SK-N-SH (cell line): ENCODE data around the gene ARRDC3. TPM values are rescaled to one million over a fixed set of nuclear protein-coding genes. Genes with fewer than 3 reads are reported as not detected.

ENCODE experiments used
- CTCF ChIA-PET: fragments of 300-600, 350-600 bp; formaldehyde crosslinking; extraction: SDS; loops from one replicate; lab custom pipeline; 2021; lab: Yijun Ruan, JAX
- POLR2A ChIA-PET: fragments of 350-600 bp; sonication (Branson Sonifier 250); formaldehyde crosslinking; extraction: SDS; loops from one replicate; lab custom pipeline; 2020; ENCODE audit warnings: antibody characterized with exemption, inconsistent platforms; lab: Yijun Ruan, JAX
- DNase-seq: peaks from one replicate; pipeline ENCODE4 v3.0.0; 2012
- H2AFZ ChIP-seq: fragments of 200-600 bp; sonication (generic); 2 replicates; pipeline ENCODE4 v1.8.1; 2016; ENCODE audit warnings: antibody characterized with exemption, mild to moderate bottlenecking, low read depth
- H3F3A ChIP-seq: fragments of 200-600 bp; sonication (generic); replicated peaks from 2 replicates; pipeline ENCODE3; 2016; ENCODE audit warnings: antibody characterized with exemption, mild to moderate bottlenecking; ENCODE audit not compliant: insufficient read depth
- H3K27ac ChIP-seq, 2 experiments: fragments of 200-500 bp in 1 of 2; fragments of 200-600 bp in 1 of 2; sonication (Bioruptor generic) in 1 of 2; sonication (generic), shearing (Covaris generic) in 1 of 2; 2 replicates each; pipeline versions ENCODE4 v1.5.1 to v1.6.1; 2014 to 2016; ENCODE audit warnings: low read depth in 2 of 2, inconsistent platforms in 1 of 2, low read length in 1 of 2, mild to moderate bottlenecking in 1 of 2, mixed read lengths in 1 of 2
- H3K27me3 ChIP-seq: fragments of 200-600 bp; sonication (generic), shearing (Covaris generic); 2 replicates; pipeline ENCODE4 v1.6.1; 2016; ENCODE audit warnings: mixed run types; ENCODE audit not compliant: insufficient read depth
- H3K36me3 ChIP-seq, 2 experiments: fragments of 200-500 bp in 1 of 2; fragments of 200-600 bp in 1 of 2; sonication (Bioruptor generic) in 1 of 2; sonication (generic) in 1 of 2; replicated peaks in 1 of 2; 2 replicates each; pipeline versions ENCODE3 to v1.5.1; 2014 to 2016; ENCODE audit warnings: low read length in 1 of 2, mild to moderate bottlenecking in 1 of 2; ENCODE audit not compliant: insufficient read depth in 2 of 2, control insufficient read depth in 1 of 2
- H3K4me1 ChIP-seq, 2 experiments: fragments of 200-500 bp in 1 of 2; fragments of 200-600 bp in 1 of 2; sonication (Bioruptor generic) in 1 of 2; sonication (generic), shearing (Covaris generic) in 1 of 2; 2 replicates each; pipeline versions ENCODE4 v1.5.1 to v1.6.1; 2014 to 2016; ENCODE audit warnings: low read depth in 1 of 2, low read length in 1 of 2, mixed run types in 1 of 2; ENCODE audit not compliant: insufficient read depth in 2 of 2, control insufficient read depth in 1 of 2
- H3K4me2 ChIP-seq: fragments of 200-600 bp; sonication (generic), shearing (Covaris generic); 2 replicates; pipeline ENCODE4 v1.6.1; 2017; ENCODE audit warnings: mixed run types
- H3K4me3 ChIP-seq, 2 experiments: fragments of 200-500 bp in 1 of 2; fragments of 200-600 bp in 1 of 2; sonication (Bioruptor generic) in 1 of 2; sonication (generic), shearing (Covaris generic) in 1 of 2; 2 replicates each; pipeline versions ENCODE4 v1.5.1 to v1.8.1; 2014 to 2016; ENCODE audit warnings: low read depth in 2 of 2, inconsistent platforms in 1 of 2, low read length in 1 of 2, mild to moderate bottlenecking in 1 of 2, mixed read lengths in 1 of 2, moderate library complexity in 1 of 2
- H3K79me2 ChIP-seq: fragments of 200-600 bp; sonication (generic); 2 replicates; pipeline ENCODE4 v1.8.1; 2017; ENCODE audit warnings: mild to moderate bottlenecking; ENCODE audit not compliant: insufficient read depth
- H3K9ac ChIP-seq: fragments of 200-600 bp; sonication (generic); 2 replicates; pipeline ENCODE4 v1.6.1; 2017; ENCODE audit warnings: mixed run types
- H3K9me2 ChIP-seq: fragments of 200-600 bp; sonication (generic); 2 replicates; pipeline ENCODE4 v1.6.1; 2017; ENCODE audit warnings: mixed run types
- H3K9me3 ChIP-seq: fragments of 200-600 bp; sonication (generic); 2 replicates; pipeline ENCODE4 v1.6.1; 2017; ENCODE audit warnings: mixed run types, mild to moderate bottlenecking, moderate library complexity
- H4K20me1 ChIP-seq: fragments of 200-600 bp; sonication (generic); 2 replicates; pipeline ENCODE4 v1.6.1; 2017; ENCODE audit warnings: mild to moderate bottlenecking, mixed run types; ENCODE audit not compliant: insufficient read depth
- CTCF ChIP-seq: fragments of 200-600 bp; sonication (generic); IDR thresholded peaks from 2 replicates; pipeline ENCODE4 v1.6.1; 2017; ENCODE audit warnings: antibody characterized with exemption, mild to moderate bottlenecking, moderate library complexity
- ELF1 ChIP-seq: IDR thresholded peaks from 2 replicates; pipeline ENCODE4 v1.4.0; 2012
- EP300 ChIP-seq, 2 experiments: IDR thresholded peaks; 2 replicates each; pipeline versions ENCODE4 v1.4.0 to v1.6.1; 2012; ENCODE audit warnings: borderline replicate concordance in 1 of 2, low read depth in 1 of 2, low read length in 1 of 2
- FOXM1 ChIP-seq: IDR thresholded peaks from 2 replicates; pipeline ENCODE4 v1.4.0; 2012; ENCODE audit warnings: low read depth, mild to moderate bottlenecking
- IRF3 ChIP-seq: fragments of 150-350 bp; IDR thresholded peaks from 2 replicates; pipeline ENCODE4 v1.6.1; 2016; ENCODE audit warnings: mild to moderate bottlenecking, low read depth, low read length
- MXI1 ChIP-seq: IDR thresholded peaks from 2 replicates; pipeline ENCODE4 v1.6.1; 2012; ENCODE audit warnings: mild to moderate bottlenecking, low read depth, low read length, improper control_type of control experiment
- NFIC ChIP-seq: IDR thresholded peaks from 2 replicates; pipeline ENCODE4 v1.4.0; 2012; ENCODE audit warnings: borderline replicate concordance
- RAD21 ChIP-seq: IDR thresholded peaks from 2 replicates; pipeline ENCODE4 v1.6.1; 2012; ENCODE audit warnings: mild to moderate bottlenecking, low read length
- RFX5 ChIP-seq: IDR thresholded peaks from 2 replicates; pipeline ENCODE4 v1.6.1; 2012; ENCODE audit warnings: mild to moderate bottlenecking, improper control_type of control experiment, low read length
- SMC3 ChIP-seq: IDR thresholded peaks from 2 replicates; pipeline ENCODE4 v1.6.1; 2012; ENCODE audit warnings: low read depth, low read length, improper control_type of control experiment
- USF2 ChIP-seq: fragments of 150-350 bp; IDR thresholded peaks from 2 replicates; pipeline ENCODE4 v1.6.1; 2017; ENCODE audit warnings: antibody characterized with exemption, low read length, low read depth, borderline replicate concordance
- WGBS: methylation state at CpG from one replicate; pipeline ENCODE4 v1.1.6; 2017; ENCODE audit warnings: low lambda C conversion rate; 5-methylcytosine and 5-hydroxymethylcytosine counted together
- polyA plus RNA-seq, 3 experiments: library from polyadenylated mRNA; depleted of rRNA; stranded (reverse); fragments of >200 nt; gene quantifications; 2 replicates each; pipeline ENCODE4 v1.2.3, GENCODE V29; 2012

The ARRDC3 gene
- polyA plus RNA-seq, 1 of the 3 experiments (the other 2 are of a cell fraction): 26.0 TPM

GRCh38 chr5:91419571-91420537, 36.7 kb upstream of the ARRDC3 start:
- POLR2A ChIA-PET: interaction anchor here (1.1 kb wide), 2 partner anchors 39 to 53 kb away, joined by 4 read pairs; no protein-coding TSS in a partner anchor
- Histone ChIP-seq H4K20me1 (no peaks in the 10 kb centered on the region), H3K4me1 (no peaks in the 10 kb centered on the region; a peak in 2 of 4 replicates), H3K36me3 (no peaks in the 10 kb centered on the region), H3F3A (no peaks in the 10 kb centered on the region), H3K4me3 (no peak overlapping the region; a peak in 1 of 4 replicates), H3K9me2 (no peaks in the 10 kb centered on the region; the same call in 1 of the 2 replicates), H3K27ac (no peak overlapping the region), H3K9ac (no peak overlapping the region), H3K4me2 (no peak overlapping the region), H3K79me2 (no peaks in the 10 kb centered on the region), H3K9me3 (no peaks in the 10 kb centered on the region), H2AFZ (no peak overlapping the region), H3K27me3 (no peaks in the 10 kb centered on the region)
- no peak for TF ChIP-seq NFIC
- no peak for TF ChIP-seq USF2
- peak; percentile 67 for TF ChIP-seq SMC3
- TF ChIP-seq ELF1: no peak
- no peak for TF ChIP-seq IRF3
- no peak for TF ChIP-seq MXI1
- TF ChIP-seq RAD21: peak; percentile 84
- TF ChIP-seq FOXM1: no peak
- TF ChIP-seq RFX5: 0 out of 2 replicates have a peak, but pooled peaks have one; percentile 24
- TF ChIP-seq EP300 (IDR thresholded peaks at IDR 0.05; ENCODE audit: borderline replicate concordance in 1 of 2, low read depth in 1 of 2, low read length in 1 of 2): no peak
- peak; percentile 81 for TF ChIP-seq CTCF
- 51% methylated on average over 9 of the region's 9 CpGs for WGBS
- peak; percentile 5 for DNase-seq
- CTCF ChIA-PET: interaction anchor here (0.6 to 9.7 kb wide), 63 partner anchors 10 to 1964 kb away, joined by 3 to 118 read pairs (median 4); partner anchors contain the start of gene ARRDC3
